ENCODE measurements around the gene SLC4A3.

Gene SLC4A3

GRCh38 chr2:219684721-219685689 is 57.6 kb downstream of the SLC4A3 start:
- Histone ChIP-seq H3K27me3 (peaks cover 67% of the 10 kb centered on the region), H3K36me3 (no peaks in the 10 kb centered on the region), H3K4me3 (ENCODE audit: low read depth in 1 of 2, low read length in 1 of 2) (no peak overlapping the region), H3K4me1 (ENCODE audit: control insufficient read depth in 1 of 2, insufficient read depth in 1 of 2, low read depth in 1 of 2, low read length in 1 of 2) (no peaks in the 10 kb centered on the region), H3K9me3 (no peaks in the 10 kb centered on the region), H3K27ac (no peak overlapping the region)
- TF ChIP-seq CTCF (IDR thresholded peaks at IDR 0.05): no peak

GRCh38 chr2:219687272-219687671 is 59.8 kb downstream of the SLC4A3 start:
- no peaks in the 10 kb centered on the region for H3K36me3 ChIP-seq
- H3K27ac ChIP-seq: no peak overlapping the region
- no peaks in the 10 kb centered on the region for H3K9me3 ChIP-seq
- H3K4me3 ChIP-seq (ENCODE audit: low read depth in 1 of 2, low read length in 1 of 2): no peak overlapping the region
- H3K4me1 ChIP-seq (ENCODE audit: control insufficient read depth in 1 of 2, insufficient read depth in 1 of 2, low read depth in 1 of 2, low read length in 1 of 2): no peaks in the 10 kb centered on the region
- H3K27me3 ChIP-seq: peaks cover 89% of the 10 kb centered on the region
- TF ChIP-seq CTCF (IDR thresholded peaks at IDR 0.05): no peak

GRCh38 chr2:219687882-219688559 is 60.6 kb downstream of the SLC4A3 start:
- no peaks in the 10 kb centered on the region for H3K36me3 ChIP-seq
- H3K27me3 ChIP-seq: peaks cover 86% of the 10 kb centered on the region
- H3K4me3 ChIP-seq (ENCODE audit: low read depth in 1 of 2, low read length in 1 of 2): no peak overlapping the region
- TF ChIP-seq CTCF (IDR thresholded peaks at IDR 0.05): no peak
- H3K27ac ChIP-seq: no peak overlapping the region
- H3K9me3 ChIP-seq: no peaks in the 10 kb centered on the region
- no peaks in the 10 kb centered on the region for H3K4me1 ChIP-seq (ENCODE audit: control insufficient read depth in 1 of 2, insufficient read depth in 1 of 2, low read depth in 1 of 2, low read length in 1 of 2)

GRCh38 chr2:219688560-219689445 is 61.4 kb downstream of the SLC4A3 start:
- Histone ChIP-seq H3K27ac (no peak overlapping the region), H3K4me3 (ENCODE audit: low read depth in 1 of 2, low read length in 1 of 2) (no peak overlapping the region), H3K4me1 (ENCODE audit: control insufficient read depth in 1 of 2, insufficient read depth in 1 of 2, low read depth in 1 of 2, low read length in 1 of 2) (no peaks in the 10 kb centered on the region), H3K36me3 (no peaks in the 10 kb centered on the region), H3K9me3 (no peaks in the 10 kb centered on the region), H3K27me3 (peaks cover 86% of the 10 kb centered on the region)
- no peak for TF ChIP-seq CTCF (IDR thresholded peaks at IDR 0.05)

Measured in neutrophil (primary cell).